22Rv1 (cell line): ENCODE results near the gene CDH18.

Source experiments
- H3K27ac ChIP-seq: fragments of 450-650 bp; 2 replicates; pipeline ENCODE4 v1.5.1; 2017
- CTCF ChIP-seq: fragments of 450-650 bp; IDR thresholded peaks from 2 replicates; pipeline ENCODE4 v1.5.1; 2017; ENCODE audit warnings: mild to moderate bottlenecking
- ZFX ChIP-seq: fragments of 450-650 bp; IDR thresholded peaks from 2 replicates; pipeline ENCODE4 v1.6.1; 2017; ENCODE audit warnings: antibody characterized with exemption, borderline replicate concordance

CDH18 gene

GRCh38 chr5:19462019-19462418, 526.0 kb downstream of the CDH18 start:
- no peak overlapping the region for H3K27ac ChIP-seq
- no peak for TF ChIP-seq ZFX
- TF ChIP-seq CTCF: no peak

- TF ChIP-seq CTCF: no peak
These were observed 563.5 kb downstream of the CDH18 start for GRCh38 chr5:19424506-19424905.

More at GRCh38 chr5:19424506-19424905, 563.5 kb downstream of the CDH18 start:
- H3K27ac ChIP-seq: no peak overlapping the region
